Stimulated activated naive CD8-positive, alpha-beta T cell treated with anti-CD3 and anti-CD28 coated beads, Interleukin-15, Interleukin-2, amounts not matched to agents 100 ng/mL and 50 ng/mL, for 24 hours (primary cell): Measurements from ENCODE around the gene LEUTX.

Experiments
- H3K27ac Mint-ChIP-seq: one replicate; pipeline ENCODE4 v1.8.0; 2021; ENCODE audit warnings: mild to moderate bottlenecking, mixed read lengths
- H3K27me3 Mint-ChIP-seq: one replicate; pipeline ENCODE4 v1.8.0; 2021; ENCODE audit warnings: mixed read lengths
- H3K36me3 Mint-ChIP-seq: one replicate; pipeline ENCODE4 v1.8.0; 2021; ENCODE audit warnings: low read depth, mixed read lengths
- H3K4me1 Mint-ChIP-seq: one replicate; pipeline ENCODE4 v1.8.0; 2021; ENCODE audit warnings: low read depth, mixed read lengths
- H3K4me3 Mint-ChIP-seq: one replicate; pipeline ENCODE4 v1.8.0; 2021; ENCODE audit warnings: mild to moderate bottlenecking, mixed read lengths
- H3K9me3 Mint-ChIP-seq: one replicate; pipeline ENCODE4 v1.8.0; 2021; ENCODE audit warnings: mixed read lengths

LEUTX gene, protein sequence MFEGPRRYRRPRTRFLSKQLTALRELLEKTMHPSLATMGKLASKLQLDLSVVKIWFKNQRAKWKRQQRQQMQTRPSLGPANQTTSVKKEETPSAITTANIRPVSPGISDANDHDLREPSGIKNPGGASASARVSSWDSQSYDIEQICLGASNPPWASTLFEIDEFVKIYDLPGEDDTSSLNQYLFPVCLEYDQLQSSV

DNA sequence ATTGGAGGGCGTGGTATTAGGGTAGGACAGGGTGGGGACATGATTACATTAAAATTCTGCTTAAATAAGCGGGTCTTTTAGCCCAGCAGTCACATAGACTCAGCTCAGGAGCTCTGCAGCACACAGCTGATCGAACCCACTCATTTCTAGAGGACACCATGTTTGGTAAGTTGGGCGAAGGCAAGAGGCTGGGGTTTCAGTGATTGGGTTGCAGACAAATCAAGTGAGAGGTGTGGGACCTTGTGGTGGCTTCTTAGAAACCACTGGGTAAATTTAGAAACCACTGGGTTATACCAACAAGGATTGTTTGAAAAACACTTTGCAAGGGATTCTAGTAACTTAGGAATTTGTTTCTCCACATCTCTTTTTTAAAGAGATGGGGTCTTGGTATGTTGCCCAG, at the start of gene LEUTX:
Gene LEUTX, plus strand, starts transcription at position 92 of the 400 bp plus-strand sequence. Its CDS starts 67 bp downstream, at position 159.
- no peaks in the 10 kb centered on the region for H3K9me3 Mint-ChIP-seq
- peaks cover 3% of the 10 kb centered on the region for H3K4me1 Mint-ChIP-seq
- H3K4me3 Mint-ChIP-seq: no peak within 1 kb of the TSS
- H3K27me3 Mint-ChIP-seq: peaks cover 28% of the 10 kb centered on the region
- no peak within 1 kb of the TSS for H3K27ac Mint-ChIP-seq
- no peaks in the 10 kb centered on the region for H3K36me3 Mint-ChIP-seq

GRCh38 chr19:39729594-39729993, 49.1 kb upstream of the LEUTX start:
- Mint-ChIP-seq H3K4me3 (no peak overlapping the region), H3K36me3 (no peaks in the 10 kb centered on the region), H3K27ac (no peak overlapping the region), H3K4me1 (no peaks in the 10 kb centered on the region), H3K27me3 (peaks cover 28% of the 10 kb centered on the region), H3K9me3 (no peaks in the 10 kb centered on the region)

DNA sequence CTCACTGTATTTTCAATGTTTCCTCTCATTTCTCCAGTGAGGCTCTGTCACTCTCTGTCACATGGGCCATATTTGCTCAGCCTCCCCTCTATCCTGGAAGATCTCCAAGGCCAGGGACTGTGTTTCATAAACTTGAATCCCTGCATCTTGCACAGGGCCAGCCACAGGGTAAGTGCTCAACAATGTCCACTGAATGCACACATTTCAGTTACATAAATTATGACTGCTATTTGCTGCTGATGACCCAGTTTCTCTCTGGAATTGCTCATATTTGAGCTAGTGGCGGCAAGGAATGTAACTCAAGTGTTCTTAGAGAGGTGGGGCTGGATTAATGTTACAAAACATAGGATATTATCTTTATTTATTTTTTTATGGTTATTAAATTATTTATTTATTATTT, 47.0 kb upstream of the LEUTX start:
- peaks cover 27% of the 10 kb centered on the region for H3K27me3 Mint-ChIP-seq
- no peak overlapping the region for H3K27ac Mint-ChIP-seq
- H3K36me3 Mint-ChIP-seq: no peaks in the 10 kb centered on the region
- no peak overlapping the region for H3K4me3 Mint-ChIP-seq
- H3K9me3 Mint-ChIP-seq: no peaks in the 10 kb centered on the region
- H3K4me1 Mint-ChIP-seq: peaks cover 4% of the 10 kb centered on the region

- Mint-ChIP-seq H3K27ac (no peak overlapping the region), H3K36me3 (no peaks in the 10 kb centered on the region), H3K4me1 (peaks cover 4% of the 10 kb centered on the region), H3K9me3 (no peaks in the 10 kb centered on the region), H3K4me3 (no peak overlapping the region), H3K27me3 (peaks cover 28% of the 10 kb centered on the region)
Observed at GRCh38 chr19:39733841-39734240, 44.8 kb upstream of the LEUTX start.

GRCh38 chr19:39735688-39736087, 43.0 kb upstream of the LEUTX start:
- Mint-ChIP-seq H3K4me1 (peaks cover 13% of the 10 kb centered on the region), H3K4me3 (no peak overlapping the region), H3K9me3 (no peaks in the 10 kb centered on the region), H3K36me3 (no peaks in the 10 kb centered on the region), H3K27ac (no peak overlapping the region), H3K27me3 (peaks cover 23% of the 10 kb centered on the region)

DNA sequence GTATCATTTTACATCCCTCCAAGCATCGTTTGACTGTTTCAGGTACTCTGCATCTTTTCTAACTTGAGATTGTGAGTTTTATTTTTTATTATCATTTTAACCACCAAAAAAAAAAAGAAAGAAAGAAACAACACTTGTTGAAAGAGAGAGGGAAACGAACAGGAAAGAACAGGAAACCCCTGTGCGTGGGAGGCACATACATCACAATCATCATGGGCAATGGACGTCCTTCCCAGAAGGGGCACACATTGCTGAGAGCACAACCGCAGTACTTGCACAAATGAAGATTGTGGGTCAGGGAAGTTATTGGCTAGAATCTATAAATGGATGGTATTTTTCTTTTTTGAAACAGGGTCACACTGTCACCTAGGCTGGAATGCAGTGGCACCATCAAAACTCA, 42.6 kb upstream of the LEUTX start:
- H3K27ac Mint-ChIP-seq: peak overlapping the region; percentile 24
- H3K36me3 Mint-ChIP-seq: no peaks in the 10 kb centered on the region
- no peak overlapping the region for H3K4me3 Mint-ChIP-seq
- no peaks in the 10 kb centered on the region for H3K9me3 Mint-ChIP-seq
- peaks cover 17% of the 10 kb centered on the region for H3K4me1 Mint-ChIP-seq
- peaks cover 21% of the 10 kb centered on the region for H3K27me3 Mint-ChIP-seq

GRCh38 chr19:39737351-39737750, 41.3 kb upstream of the LEUTX start:
- H3K9me3 Mint-ChIP-seq: no peaks in the 10 kb centered on the region
- H3K27me3 Mint-ChIP-seq: peaks cover 24% of the 10 kb centered on the region
- H3K27ac Mint-ChIP-seq: no peak overlapping the region
- no peak overlapping the region for H3K4me3 Mint-ChIP-seq
- no peaks in the 10 kb centered on the region for H3K36me3 Mint-ChIP-seq
- H3K4me1 Mint-ChIP-seq: peaks cover 20% of the 10 kb centered on the region

GRCh38 chr19:39737891-39738290, 40.8 kb upstream of the LEUTX start, which contains the start of gene CLC:
Gene CLC (minus strand): TSS chr19:39738029. CDS start chr19:39737952, 77 bp downstream.
- no peaks in the 10 kb centered on the region for H3K36me3 Mint-ChIP-seq
- H3K9me3 Mint-ChIP-seq: no peaks in the 10 kb centered on the region
- no peak within 1 kb of the TSS for H3K4me3 Mint-ChIP-seq
- H3K27me3 Mint-ChIP-seq: peaks cover 29% of the 10 kb centered on the region
- H3K4me1 Mint-ChIP-seq: peaks cover 20% of the 10 kb centered on the region
- H3K27ac Mint-ChIP-seq: no peak within 1 kb of the TSS

GRCh38 chr19:39738814-39739213, 39.8 kb upstream of the LEUTX start:
- H3K36me3 Mint-ChIP-seq: no peaks in the 10 kb centered on the region
- H3K4me3 Mint-ChIP-seq: no peak overlapping the region
- H3K27ac Mint-ChIP-seq: no peak overlapping the region
- H3K4me1 Mint-ChIP-seq: peaks cover 20% of the 10 kb centered on the region
- peaks cover 38% of the 10 kb centered on the region for H3K27me3 Mint-ChIP-seq
- H3K9me3 Mint-ChIP-seq: no peaks in the 10 kb centered on the region

GRCh38 chr19:39740395-39740794, 38.3 kb upstream of the LEUTX start:
- Mint-ChIP-seq H3K9me3 (no peaks in the 10 kb centered on the region), H3K4me1 (peaks cover 20% of the 10 kb centered on the region), H3K27ac (no peak overlapping the region), H3K36me3 (no peaks in the 10 kb centered on the region), H3K4me3 (peak overlapping the region; percentile 48), H3K27me3 (peaks cover 46% of the 10 kb centered on the region)

DNA sequence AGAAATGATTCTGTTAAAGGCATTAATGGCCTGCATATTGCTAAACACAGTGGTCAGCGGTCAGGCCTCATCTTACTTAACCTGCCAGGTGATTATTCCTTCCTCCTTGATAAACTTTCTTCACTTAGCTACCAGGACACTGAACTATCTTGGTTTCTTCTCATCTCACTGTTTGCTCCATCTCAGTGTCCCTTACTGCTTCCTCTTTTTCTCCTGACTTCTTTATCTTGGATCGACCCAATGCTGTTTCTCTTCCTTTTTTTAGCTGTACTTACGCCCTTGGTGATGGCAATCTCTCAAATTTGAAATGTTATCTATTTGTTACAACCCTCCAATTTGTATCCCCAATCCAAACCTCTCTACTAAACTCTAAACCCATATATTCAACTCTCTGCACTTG, 33.0 kb upstream of the LEUTX start:
- Mint-ChIP-seq H3K4me3 (no peak overlapping the region), H3K27ac (no peak overlapping the region), H3K4me1 (peaks cover 7% of the 10 kb centered on the region), H3K27me3 (peaks cover 55% of the 10 kb centered on the region), H3K36me3 (no peaks in the 10 kb centered on the region), H3K9me3 (no peaks in the 10 kb centered on the region)

- Mint-ChIP-seq H3K27me3 (peaks cover 52% of the 10 kb centered on the region), H3K4me1 (no peaks in the 10 kb centered on the region), H3K27ac (no peak overlapping the region), H3K9me3 (no peaks in the 10 kb centered on the region), H3K36me3 (no peaks in the 10 kb centered on the region), H3K4me3 (no peak overlapping the region)
Observed at GRCh38 chr19:39746836-39747529, 31.7 kb upstream of the LEUTX start.

- Mint-ChIP-seq H3K27me3 (peaks cover 34% of the 10 kb centered on the region), H3K4me3 (no peak overlapping the region), H3K4me1 (no peaks in the 10 kb centered on the region), H3K27ac (no peak overlapping the region), H3K9me3 (no peaks in the 10 kb centered on the region), H3K36me3 (no peaks in the 10 kb centered on the region)
Observed at GRCh38 chr19:39749981-39750380, 28.7 kb upstream of the LEUTX start.

GRCh38 chr19:39752390-39752789, 26.3 kb upstream of the LEUTX start:
- no peak overlapping the region for H3K27ac Mint-ChIP-seq
- no peaks in the 10 kb centered on the region for H3K4me1 Mint-ChIP-seq
- H3K27me3 Mint-ChIP-seq: peaks cover 25% of the 10 kb centered on the region

GRCh38 chr19:39752795-39753194, 25.9 kb upstream of the LEUTX start:
- no peak overlapping the region for H3K27ac Mint-ChIP-seq
- no peak overlapping the region for H3K4me3 Mint-ChIP-seq
- no peaks in the 10 kb centered on the region for H3K36me3 Mint-ChIP-seq
- no peaks in the 10 kb centered on the region for H3K4me1 Mint-ChIP-seq
- no peaks in the 10 kb centered on the region for H3K9me3 Mint-ChIP-seq
- H3K27me3 Mint-ChIP-seq: peaks cover 29% of the 10 kb centered on the region

More at GRCh38 chr19:39752390-39752789, 26.3 kb upstream of the LEUTX start:
- Mint-ChIP-seq H3K36me3 (no peaks in the 10 kb centered on the region), H3K4me3 (no peak overlapping the region), H3K9me3 (no peaks in the 10 kb centered on the region)

GRCh38 chr19:39754544-39754943, 24.1 kb upstream of the LEUTX start:
- H3K4me3 Mint-ChIP-seq: no peak overlapping the region
- H3K27ac Mint-ChIP-seq: no peak overlapping the region
- peaks cover 36% of the 10 kb centered on the region for H3K27me3 Mint-ChIP-seq
- H3K9me3 Mint-ChIP-seq: no peaks in the 10 kb centered on the region
- no peaks in the 10 kb centered on the region for H3K4me1 Mint-ChIP-seq
- no peaks in the 10 kb centered on the region for H3K36me3 Mint-ChIP-seq
